Superior temporal gyrus (tissue), 1 donor: ENCODE results near the gene ZNF213.
"Not testable (repeated sequence)": the region's sequence is repeated elsewhere in the genome, so short reads cannot be mapped to it uniquely, and the experiment has no call there.

Experiments used
- DNase-seq: peaks from one replicate; pipeline ENCODE4 v3.0.0-alpha.2; 2016; ENCODE audit errors: extremely low spot score

ZNF213 gene

DNA sequence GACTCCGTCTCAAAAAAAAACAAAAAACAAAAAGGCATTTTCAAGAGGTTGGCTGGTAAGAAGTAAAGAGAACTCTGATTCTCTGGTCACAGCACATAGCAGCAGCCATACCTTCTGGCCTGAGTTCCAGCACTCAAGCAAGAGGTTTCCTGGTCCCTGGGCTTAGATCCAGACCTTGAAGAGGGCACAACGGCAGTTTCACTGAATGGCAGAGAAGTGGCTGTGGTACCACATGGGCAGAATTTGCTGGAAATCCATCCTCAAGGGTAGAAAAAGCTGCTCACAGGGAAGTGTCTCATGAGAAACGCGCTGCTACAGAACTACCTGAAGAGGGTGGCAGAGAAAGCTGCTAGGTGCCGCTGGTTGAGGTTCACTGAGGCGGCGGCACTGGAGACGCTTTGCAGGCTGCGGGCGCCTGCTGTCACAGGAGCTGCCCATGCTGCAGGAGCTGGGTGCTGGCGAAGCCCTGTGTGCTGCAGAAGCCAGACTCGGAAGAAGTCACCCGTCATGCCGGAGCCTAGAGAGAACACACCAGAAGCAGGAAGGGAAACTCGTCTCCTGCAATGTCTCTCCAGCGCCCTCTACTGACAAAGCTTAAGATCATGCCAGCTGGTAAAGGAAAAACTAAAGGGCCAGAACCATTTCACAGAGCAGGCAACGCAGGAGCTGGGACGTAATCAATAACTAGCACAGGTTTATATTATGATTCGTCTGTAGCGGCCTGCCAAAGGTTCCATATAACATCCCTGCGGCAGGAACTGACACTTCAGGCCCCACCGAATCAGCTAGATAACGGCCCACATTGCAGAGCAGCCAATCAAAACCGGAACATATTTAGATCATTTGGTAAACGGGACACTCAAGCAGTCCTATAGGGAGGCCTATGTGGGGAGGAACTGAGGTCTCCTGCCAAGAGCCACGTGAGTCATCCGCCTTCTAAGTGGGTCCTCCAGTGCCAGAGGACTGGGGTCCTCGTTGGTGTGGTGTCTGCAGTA lies 5.4 kb upstream of the ZNF213 start:
- peak; percentile 92 for DNase-seq

DNA sequence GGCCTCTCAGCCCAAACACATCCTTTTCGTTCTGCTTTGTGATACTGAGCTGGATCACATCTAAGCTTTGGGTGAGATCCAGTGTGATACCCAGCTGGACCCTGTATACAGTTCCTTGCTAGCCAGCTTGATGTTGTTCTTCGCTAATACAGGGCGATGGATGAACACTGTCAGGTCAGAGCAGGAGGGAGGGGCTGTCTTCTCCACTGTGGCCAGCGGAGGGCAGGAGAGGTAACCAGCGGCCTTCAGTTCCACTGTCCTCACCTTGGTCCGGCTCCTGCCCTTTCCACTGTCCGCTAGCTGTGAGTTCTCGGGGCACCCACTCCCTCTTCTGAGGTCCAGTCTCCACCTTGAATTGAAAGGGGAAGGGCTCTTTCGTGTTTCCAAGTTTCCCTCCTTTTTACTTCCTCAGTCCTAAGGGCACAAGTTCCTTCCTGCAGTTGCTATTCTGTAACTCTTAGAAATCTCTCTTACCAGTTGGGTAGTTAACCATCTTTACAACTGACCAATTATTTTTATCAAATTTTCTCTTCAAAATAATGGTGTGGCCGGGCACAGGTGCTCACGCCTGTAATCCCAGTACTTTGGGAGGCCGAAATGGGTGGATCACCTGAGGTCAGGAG lies 3.0 kb upstream of the ZNF213 start:
- no peak for DNase-seq

- no peak for DNase-seq
Observed at GRCh38 chr16:3133844-3134243, 985 bp upstream of the ZNF213 start.

DNA sequence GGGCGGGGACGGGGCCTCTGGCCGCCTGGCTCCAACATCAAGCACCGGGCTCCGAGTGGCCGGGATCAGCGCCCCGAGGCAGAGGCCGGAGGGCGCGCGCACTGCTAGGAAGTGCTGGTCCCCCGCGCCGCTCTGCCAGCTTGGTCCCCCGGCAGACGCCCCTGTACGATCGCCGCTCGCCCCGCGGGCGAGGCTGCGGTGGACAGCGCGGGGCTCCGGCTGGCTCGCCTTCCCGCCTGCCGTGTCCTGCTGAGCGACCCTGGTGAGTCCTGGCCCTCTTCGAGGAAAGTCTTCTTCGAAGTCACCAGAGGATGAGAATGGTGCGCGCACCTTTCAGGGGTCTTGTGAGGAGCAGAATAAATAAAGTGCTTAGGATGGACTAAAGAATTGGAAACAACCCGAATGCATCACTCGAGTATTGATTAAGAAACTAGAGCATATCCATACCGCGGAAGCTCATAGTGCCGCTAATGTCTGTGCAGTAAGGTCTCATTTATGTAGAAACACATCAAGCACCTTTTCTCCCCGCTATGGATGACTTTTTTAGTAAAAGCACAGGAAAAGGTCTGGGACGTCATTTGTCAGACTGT lies 392 bp downstream of the ZNF213 start:
- DNase-seq, result peak; percentile 50

- DNase-seq, result no peak
Observed at GRCh38 chr16:3137267-3137666, 2.4 kb downstream of the ZNF213 start.

DNA sequence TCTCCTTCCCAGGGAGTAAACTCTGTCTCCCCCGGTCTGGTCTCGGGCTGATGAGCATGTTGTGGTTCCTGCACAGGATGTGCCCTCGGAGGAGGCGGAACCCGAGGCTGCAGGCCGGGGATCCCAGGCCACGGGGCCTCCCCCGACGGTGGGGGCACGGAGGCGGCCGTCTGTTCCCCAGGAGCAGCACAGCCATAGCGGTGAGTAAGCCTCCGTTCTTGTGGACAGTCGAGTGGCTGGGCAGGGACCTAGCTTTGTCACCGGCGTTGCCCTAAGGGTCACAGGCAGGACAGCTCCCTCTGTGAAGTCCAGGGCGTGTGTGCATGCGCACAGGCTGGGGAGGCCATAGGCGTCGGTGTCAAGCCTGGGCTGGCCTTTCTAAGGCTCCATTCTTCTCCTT lies 3.5 kb downstream of the ZNF213 start:
- DNase-seq, result no peak

DNA sequence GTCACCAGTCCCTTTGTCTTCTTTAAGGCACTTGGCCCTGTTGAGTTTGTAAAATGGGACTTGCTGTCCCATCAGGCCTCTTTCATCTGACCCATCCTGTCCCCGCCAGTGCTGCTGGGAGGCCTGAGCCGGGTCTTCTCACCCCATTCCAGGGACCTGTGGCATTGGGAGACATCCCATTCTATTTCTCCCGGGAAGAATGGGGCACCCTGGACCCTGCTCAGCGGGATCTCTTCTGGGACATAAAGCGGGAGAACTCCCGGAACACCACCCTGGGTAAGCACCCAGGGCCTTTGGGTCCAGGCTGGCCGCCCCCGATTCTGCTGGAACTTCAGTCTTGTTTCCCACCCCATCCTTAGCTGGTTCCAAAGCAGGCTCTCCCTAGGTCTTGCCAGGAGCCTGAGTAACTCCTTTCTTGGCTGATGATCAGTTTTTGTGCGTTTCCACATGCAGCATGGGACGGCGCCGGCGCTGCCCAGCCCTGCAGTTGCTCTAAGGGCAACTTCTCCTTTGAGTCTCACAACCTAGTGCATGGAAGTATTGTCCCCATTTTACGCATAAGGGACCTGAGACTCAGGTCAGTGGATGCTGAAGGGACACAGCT lies 4.1 kb downstream of the ZNF213 start:
- DNase-seq, result no peak

- DNase-seq, result not testable (repeated sequence)
Observed at GRCh38 chr16:3139561-3139960, 4.7 kb downstream of the ZNF213 start.

- no peak for DNase-seq
Observed at GRCh38 chr16:3140603-3141427, 6.0 kb downstream of the ZNF213 start.

GRCh38 chr16:3141781-3142311 lies 7.0 kb downstream of the ZNF213 start:
- DNase-seq, result no peak

DNA sequence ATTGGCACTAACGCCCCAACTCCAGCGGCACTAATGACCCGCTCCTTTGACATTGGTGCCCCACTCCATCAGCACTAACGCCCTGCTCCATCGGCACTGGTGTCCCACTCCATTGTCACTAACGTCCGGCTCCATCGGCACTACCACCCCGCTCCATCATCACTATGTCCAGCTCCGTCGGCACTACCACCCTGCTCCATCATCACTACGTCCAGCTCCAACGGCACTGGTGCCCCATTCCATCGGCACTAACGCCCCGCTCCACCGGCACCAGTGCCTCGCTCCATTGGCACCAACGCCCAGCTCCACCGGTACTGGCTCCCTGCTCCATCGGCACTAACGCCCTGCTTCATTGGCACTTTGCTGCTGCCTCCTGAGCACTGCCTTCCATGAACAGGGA lies 7.5 kb downstream of the ZNF213 start:
- DNase-seq, result no peak

GRCh38 chr16:3142770-3143169 lies 7.9 kb downstream of the ZNF213 start:
- no peak for DNase-seq

GRCh38 chr16:3143189-3143588 lies 8.4 kb downstream of the ZNF213 start:
- DNase-seq, result no peak

DNA sequence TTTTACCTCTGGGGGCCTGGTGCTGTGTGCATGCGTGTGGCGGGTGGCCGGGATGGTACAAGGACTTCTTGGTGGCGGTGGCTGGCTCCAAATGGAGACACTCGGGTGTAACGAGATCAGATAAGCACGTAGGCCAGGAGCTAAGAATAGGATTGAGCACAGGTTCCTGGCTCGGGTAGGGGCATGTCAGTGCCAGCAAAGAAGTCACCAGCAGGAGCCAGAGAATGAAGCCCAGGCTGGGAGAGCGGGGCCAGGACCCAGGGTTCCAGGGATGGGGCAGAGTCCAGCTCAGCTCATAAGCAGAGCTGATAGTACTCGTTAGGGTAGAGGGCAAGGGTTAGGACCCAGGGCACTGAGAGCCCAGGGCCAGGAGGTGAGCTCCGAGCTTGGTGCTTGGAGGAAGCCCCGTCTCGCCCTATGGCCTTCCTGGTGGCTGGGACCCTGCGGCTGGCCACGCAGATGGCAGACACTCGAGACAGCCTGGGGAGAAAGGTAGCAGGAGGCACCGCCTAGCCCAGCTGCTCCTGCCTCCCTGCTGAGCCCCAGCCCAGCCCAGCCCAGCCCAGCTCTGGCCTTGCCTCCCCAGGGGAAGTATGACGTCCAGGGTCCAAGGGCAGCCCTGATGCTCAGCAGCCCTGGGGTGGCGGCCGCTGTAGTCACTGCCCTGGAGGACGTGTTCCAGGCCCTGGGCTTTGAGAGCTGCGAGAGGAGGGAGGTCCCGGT lies 8.9 kb downstream of the ZNF213 start:
- DNase-seq, result no peak

DNA sequence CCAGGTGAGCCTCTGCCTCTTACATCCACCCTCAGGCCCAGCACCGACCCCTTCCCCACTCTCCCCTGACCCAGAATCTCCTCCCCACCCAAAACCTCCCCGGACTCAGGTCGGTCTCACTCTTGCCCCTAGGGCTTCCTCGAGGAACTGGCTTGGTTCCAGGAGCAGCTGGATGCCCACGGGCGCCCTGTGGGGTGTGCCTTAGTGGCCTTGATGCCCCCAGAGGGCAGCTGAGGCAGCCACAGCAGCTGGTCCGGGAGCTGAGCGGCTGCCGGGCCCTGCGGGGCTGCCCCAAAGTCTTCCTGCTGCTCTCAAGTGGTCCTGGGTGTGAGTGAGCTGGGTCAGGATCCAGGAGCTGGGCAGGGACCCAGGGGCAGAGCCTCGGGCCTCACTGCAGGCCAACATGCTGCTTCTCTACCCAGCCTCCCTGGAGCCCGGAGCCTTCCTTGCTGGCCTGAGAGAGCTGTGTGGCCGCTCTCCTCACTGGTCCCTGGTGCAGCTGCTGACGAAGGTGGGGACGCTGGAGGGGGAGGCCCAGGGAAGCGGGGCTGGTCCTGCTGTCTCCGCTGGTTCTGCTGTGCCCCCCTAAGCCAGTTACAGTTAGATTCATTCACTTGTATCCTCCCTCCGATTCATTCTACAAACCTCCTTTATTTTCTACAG lies 9.6 kb downstream of the ZNF213 start:
- DNase-seq, result no peak

DNA sequence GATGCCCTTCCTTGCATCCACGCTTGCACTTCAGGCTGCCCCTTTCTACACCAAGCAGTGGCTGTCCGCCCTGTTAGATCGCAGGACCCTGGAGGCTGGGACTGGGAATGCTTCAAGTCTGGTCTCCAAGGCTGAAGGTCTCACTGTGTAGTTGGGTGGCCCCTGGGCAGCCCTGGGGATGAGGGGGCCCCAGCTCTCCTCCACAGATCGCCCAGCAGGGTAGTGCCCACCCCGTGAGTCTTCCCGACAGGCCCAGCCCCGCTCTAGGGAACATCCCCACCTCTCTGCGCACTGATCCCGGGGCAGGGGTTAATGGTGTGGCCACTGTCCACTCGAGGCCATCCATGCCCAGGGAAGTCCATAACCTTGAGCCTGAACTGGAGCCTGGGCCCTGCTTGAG lies 10.3 kb downstream of the ZNF213 start:
- DNase-seq, result no peak

- DNase-seq, result no peak
Observed at GRCh38 chr16:3145660-3146059, 10.8 kb downstream of the ZNF213 start.

DNA sequence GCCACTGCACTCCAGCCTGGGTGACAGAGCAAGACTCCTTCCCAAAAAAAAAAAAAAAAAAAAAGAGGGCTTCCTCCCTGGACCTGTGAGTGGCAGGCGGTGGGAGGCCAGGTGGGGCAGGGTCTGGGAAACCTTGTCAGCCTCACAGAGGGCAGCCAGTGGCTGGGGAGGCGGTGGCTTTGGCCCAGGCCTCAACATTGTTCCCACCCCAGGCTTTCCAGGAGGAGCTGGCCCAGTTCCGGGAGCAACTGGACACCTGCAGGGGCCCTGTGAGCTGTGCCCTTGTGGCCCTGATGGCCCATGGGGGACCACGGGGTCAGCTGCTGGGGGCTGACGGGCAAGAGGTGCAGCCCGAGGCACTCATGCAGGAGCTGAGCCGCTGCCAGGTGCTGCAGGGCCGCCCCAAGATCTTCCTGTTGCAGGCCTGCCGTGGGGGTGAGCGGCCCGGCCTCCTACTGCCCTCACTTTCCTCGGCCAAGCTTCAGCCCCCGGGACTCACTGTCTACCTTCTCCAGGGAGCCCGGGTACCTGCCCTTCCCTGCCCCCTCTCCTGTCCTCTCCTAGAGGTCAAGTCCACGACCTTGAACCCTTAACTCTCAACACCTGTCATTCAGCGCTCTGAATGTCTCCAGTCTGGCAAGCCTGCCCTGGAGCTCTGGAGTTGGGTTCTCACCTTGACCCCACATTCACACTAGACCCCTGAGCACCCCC lies 12.4 kb downstream of the ZNF213 start:
- no peak for DNase-seq

- no peak for DNase-seq
Observed at GRCh38 chr16:3147757-3148104, 12.9 kb downstream of the ZNF213 start.
